Breast epithelium (tissue), 3 donors: ENCODE data around the gene SH3GL3.

Experiments
- POLR2A ChIP-seq: fragments of 450-650 bp; IDR thresholded peaks from one replicate; pipeline ENCODE4 v1.6.1; 2016; ENCODE audit warnings: antibody characterized with exemption, mild to moderate bottlenecking, moderate library complexity
- TF ChIP-seq, protein P1 (sequence below), 3 donors: fragments of 450-650 bp; IDR thresholded peaks; one replicate each; pipeline ENCODE4 v1.5.1; 2016 to 2017; ENCODE audit warnings: antibody characterized with exemption in 3 of 3, mild to moderate bottlenecking in 3 of 3, moderate library complexity in 3 of 3

DNA sequence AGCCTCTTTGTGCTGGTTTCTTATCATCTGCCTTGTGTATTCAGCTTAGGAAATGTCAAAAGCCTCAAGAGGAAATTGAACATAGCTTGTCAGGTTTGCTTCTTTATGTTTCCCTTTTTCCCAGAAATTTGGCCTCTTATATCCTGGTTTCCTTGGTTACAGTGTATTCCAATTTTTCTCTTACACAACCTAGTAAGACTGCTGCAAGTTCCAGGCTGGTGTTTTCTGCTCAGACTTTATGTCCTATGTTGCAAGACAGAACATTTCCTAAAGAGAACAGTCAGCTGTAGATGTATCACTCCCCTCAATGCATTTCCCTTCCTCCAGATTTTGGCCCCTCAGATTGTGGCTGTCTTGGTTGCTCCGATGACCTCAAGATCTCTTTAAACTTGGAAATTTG, 102.5 kb downstream of the SH3GL3 start:
- TF ChIP-seq, protein P1, sequence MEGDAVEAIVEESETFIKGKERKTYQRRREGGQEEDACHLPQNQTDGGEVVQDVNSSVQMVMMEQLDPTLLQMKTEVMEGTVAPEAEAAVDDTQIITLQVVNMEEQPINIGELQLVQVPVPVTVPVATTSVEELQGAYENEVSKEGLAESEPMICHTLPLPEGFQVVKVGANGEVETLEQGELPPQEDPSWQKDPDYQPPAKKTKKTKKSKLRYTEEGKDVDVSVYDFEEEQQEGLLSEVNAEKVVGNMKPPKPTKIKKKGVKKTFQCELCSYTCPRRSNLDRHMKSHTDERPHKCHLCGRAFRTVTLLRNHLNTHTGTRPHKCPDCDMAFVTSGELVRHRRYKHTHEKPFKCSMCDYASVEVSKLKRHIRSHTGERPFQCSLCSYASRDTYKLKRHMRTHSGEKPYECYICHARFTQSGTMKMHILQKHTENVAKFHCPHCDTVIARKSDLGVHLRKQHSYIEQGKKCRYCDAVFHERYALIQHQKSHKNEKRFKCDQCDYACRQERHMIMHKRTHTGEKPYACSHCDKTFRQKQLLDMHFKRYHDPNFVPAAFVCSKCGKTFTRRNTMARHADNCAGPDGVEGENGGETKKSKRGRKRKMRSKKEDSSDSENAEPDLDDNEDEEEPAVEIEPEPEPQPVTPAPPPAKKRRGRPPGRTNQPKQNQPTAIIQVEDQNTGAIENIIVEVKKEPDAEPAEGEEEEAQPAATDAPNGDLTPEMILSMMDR (IDR thresholded peaks at IDR 0.05), result no peak
- TF ChIP-seq POLR2A, result no peak
